Activated T-helper 1 cell treated with Interleukin-2 at 50 U/mL for 16 hours (primary cell): Measurements from ENCODE around the gene CDHR1.

Experiments used
- DNase-seq: peaks from one replicate; pipeline ENCODE4 v3.0.0-alpha.2; 2020; ENCODE audit warnings: low read depth

The CDHR1 gene

DNA sequence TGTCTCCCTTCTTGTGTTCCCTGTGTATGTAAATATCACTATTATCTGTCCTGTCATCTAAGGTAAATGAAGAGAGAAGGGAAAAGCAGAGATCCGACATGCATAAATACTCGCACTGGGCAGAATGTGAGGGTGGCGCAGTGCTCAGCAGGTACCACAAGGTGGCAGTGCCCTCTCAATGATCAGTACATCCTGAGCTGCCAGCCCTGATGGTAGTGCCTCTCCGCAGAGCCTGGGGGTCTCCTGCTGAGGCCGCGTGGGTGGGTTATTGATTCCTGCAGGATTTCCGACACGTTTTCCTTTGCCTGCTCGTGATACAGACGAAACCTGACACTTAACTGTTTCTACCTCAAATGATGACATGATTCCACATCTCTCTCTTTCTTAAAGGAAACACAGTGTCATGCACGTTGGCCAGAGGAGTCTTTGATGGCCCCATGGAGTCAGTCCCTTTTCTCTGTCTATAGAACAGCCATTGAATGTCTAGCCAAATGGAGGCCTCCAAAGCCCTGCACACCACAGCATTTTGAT lies 70.3 kb downstream of the CDHR1 start:
- peak; percentile 50 for DNase-seq

DNA sequence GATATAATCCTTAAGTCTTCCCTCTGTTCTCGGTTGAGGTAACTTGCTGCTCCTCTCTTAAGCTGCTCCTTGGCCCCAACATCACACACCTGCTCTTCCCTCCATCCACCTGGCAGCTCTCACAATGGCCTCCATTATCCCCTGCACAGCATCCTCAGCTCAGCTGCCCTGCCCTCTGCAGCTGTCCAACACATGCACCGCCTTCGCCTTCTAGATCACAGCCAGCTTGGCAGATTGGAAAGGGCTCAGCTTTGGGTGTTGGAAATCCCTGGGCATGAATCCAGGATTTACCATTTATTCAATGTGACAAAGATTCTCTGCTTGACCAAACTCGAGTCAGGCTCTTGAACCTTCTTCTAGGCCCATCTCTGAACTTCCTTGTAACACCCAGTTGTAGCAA lies 71.1 kb downstream of the CDHR1 start:
- no peak for DNase-seq

DNA sequence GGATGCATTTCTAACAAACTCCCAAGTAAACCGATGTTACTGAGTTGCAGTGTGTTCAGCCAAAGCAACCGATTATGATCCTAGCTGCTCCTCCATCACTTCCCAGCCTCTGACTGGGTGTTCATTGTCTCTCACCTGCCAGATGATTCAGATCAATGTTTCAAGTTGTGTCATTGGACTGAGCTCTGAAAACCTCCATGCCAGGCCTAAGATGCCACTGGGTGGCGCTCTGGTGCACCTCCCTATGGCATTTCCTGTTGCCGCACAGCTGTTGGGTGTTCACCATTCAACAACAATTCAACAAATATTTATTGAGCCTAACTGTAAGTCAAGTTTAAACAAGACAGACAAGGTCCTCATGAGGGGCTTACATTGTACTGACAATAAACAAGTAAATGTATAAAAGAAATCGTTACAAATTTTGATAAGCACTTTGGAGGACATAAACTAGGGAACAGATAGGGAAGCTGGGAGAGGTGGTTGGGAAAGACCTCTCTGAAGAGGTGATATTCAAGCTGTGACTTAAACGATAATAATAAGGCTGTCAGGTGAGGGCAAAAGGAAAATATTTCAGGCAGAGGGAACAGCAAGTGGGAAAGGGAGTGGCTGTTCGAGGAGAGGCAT lies 73.3 kb downstream of the CDHR1 start:
- DNase-seq = peak; percentile 45

GRCh38 chr10:84269162-84269561 lies 74.8 kb downstream of the CDHR1 start:
- DNase-seq = no peak
